Breast epithelium (tissue), 4 donors: ENCODE data around the gene KDM4C. TPM values are rescaled to one million over a fixed set of nuclear protein-coding genes. Genes with fewer than 3 reads are reported as not detected.

Experiments used
- DNase-seq, 2 donors: peaks; one replicate each; pipeline ENCODE4 v3.0.0-alpha.2; 2019; ENCODE audit warnings: low spot score in 2 of 2
- H3K27ac ChIP-seq, 2 donors: fragments of 200-600 bp; sonication (generic) in 1 of 2; one replicate each; pipeline ENCODE4 v1.5.1; 2016 to 2019; ENCODE audit warnings: mild to moderate bottlenecking in 1 of 2
- H3K27me3 ChIP-seq, 2 donors: fragments of 200-600 bp; sonication (generic) in 1 of 2; one replicate each; pipeline versions ENCODE4 v1.5.1 to v1.6.0; 2017 to 2019; ENCODE audit warnings: control low read depth in 1 of 2, mild to moderate bottlenecking in 1 of 2
- H3K36me3 ChIP-seq: fragments of 200-600 bp; one replicate; pipeline ENCODE4 v1.5.1; 2019
- H3K4me1 ChIP-seq, 2 donors: fragments of 200-600 bp; sonication (generic); one replicate each; pipeline ENCODE4 v1.5.1; 2016 to 2019; ENCODE audit warnings: control low read depth in 1 of 2
- H3K4me3 ChIP-seq, 3 donors: fragments of 200-600 bp; sonication (generic); 1 replicate in 2 of 3; 2 replicates in 1 of 3; pipeline ENCODE4 v1.5.1; 2016 to 2019; ENCODE audit warnings: mild to moderate bottlenecking in 3 of 3, moderate library complexity in 2 of 3
- H3K9me3 ChIP-seq, 2 donors: fragments of 200-600 bp; sonication (generic) in 1 of 2; one replicate each; pipeline ENCODE4 v1.5.1; 2016 to 2019; ENCODE audit warnings: control low read depth in 1 of 2
- CTCF ChIP-seq, 3 donors: fragments of 450-650 bp; IDR thresholded peaks; one replicate each; pipeline ENCODE4 v1.5.1; 2016 to 2017; ENCODE audit warnings: antibody characterized with exemption in 3 of 3, mild to moderate bottlenecking in 3 of 3, moderate library complexity in 3 of 3
- POLR2A ChIP-seq: fragments of 450-650 bp; IDR thresholded peaks from one replicate; pipeline ENCODE4 v1.6.1; 2016; ENCODE audit warnings: antibody characterized with exemption, mild to moderate bottlenecking, moderate library complexity
- POLR2AphosphoS5 ChIP-seq, 3 donors: sonication (generic); formaldehyde crosslinking; IDR thresholded peaks; one replicate each; pipeline ENCODE4 v1.6.1; 2017; ENCODE audit warnings: antibody characterized with exemption in 3 of 3
- intact Hi-C: fragments of 100-400 bp; cut with DNase I; formaldehyde crosslinking; loops from one replicate; pipeline ENCODE4 v1.15.1; 2023; ENCODE audit warnings: low total_unique reads
- total RNA-seq, 3 donors: library from RNA; depleted of rRNA; stranded (reverse); fragments of >200 nt; gene quantifications; one replicate each; pipeline ENCODE4 v1.1.0, GENCODE V29; 2016

KDM4C gene
- total RNA-seq, 3 donors from 2014 or later, result 37.8 to 80.9 (median 60.0) TPM

- TF ChIP-seq POLR2AphosphoS5 (IDR thresholded peaks at IDR 0.05) (no peak), POLR2A (no peak), CTCF (IDR thresholded peaks at IDR 0.05) (no peak)
- Histone ChIP-seq H3K4me1 (no peaks in the 10 kb centered on the region), H3K36me3 (no peaks in the 10 kb centered on the region), H3K4me3 (no peak overlapping the region), H3K9me3 (no peaks in the 10 kb centered on the region), H3K27ac (no peak overlapping the region), H3K27me3 (no peaks in the 10 kb centered on the region)
- intact Hi-C loops, result no loop called here
- DNase-seq, result no peak
Measured at GRCh38 chr9:6880626-6881025, 122.9 kb downstream of the KDM4C start.

GRCh38 chr9:6884101-6884500 is 126.3 kb downstream of the KDM4C start:
- H3K4me3 ChIP-seq, result no peak overlapping the region

GRCh38 chr9:6884990-6885389 is 127.2 kb downstream of the KDM4C start:
- intact Hi-C loops, result no loop called here
- TF ChIP-seq CTCF (IDR thresholded peaks at IDR 0.05) (no peak), POLR2A (no peak), POLR2AphosphoS5 (IDR thresholded peaks at IDR 0.05) (no peak)
- H3K36me3 ChIP-seq, result no peaks in the 10 kb centered on the region
- H3K27me3 ChIP-seq, result no peaks in the 10 kb centered on the region
- no peaks in the 10 kb centered on the region for H3K9me3 ChIP-seq
- H3K27ac ChIP-seq, result no peak overlapping the region
- no peak overlapping the region for H3K4me3 ChIP-seq
- DNase-seq, result no peak
- H3K4me1 ChIP-seq, result no peaks in the 10 kb centered on the region

More at GRCh38 chr9:6884101-6884500, 126.3 kb downstream of the KDM4C start:
- Histone ChIP-seq H3K27me3 (no peaks in the 10 kb centered on the region), H3K27ac (no peak overlapping the region), H3K4me1 (no peaks in the 10 kb centered on the region), H3K9me3 (no peaks in the 10 kb centered on the region), H3K36me3 (no peaks in the 10 kb centered on the region)
- TF ChIP-seq POLR2A (no peak), CTCF (IDR thresholded peaks at IDR 0.05) (no peak), POLR2AphosphoS5 (IDR thresholded peaks at IDR 0.05) (no peak)
- DNase-seq, result no peak
- intact Hi-C loops, result no loop called here

GRCh38 chr9:6887051-6887450 is 129.3 kb downstream of the KDM4C start:
- no peaks in the 10 kb centered on the region for H3K36me3 ChIP-seq
- H3K27ac ChIP-seq, result no peak overlapping the region
- H3K4me3 ChIP-seq, result no peak overlapping the region
- no peak for TF ChIP-seq CTCF (IDR thresholded peaks at IDR 0.05)
- no peak for TF ChIP-seq POLR2AphosphoS5 (IDR thresholded peaks at IDR 0.05)
- TF ChIP-seq POLR2A, result no peak
- H3K27me3 ChIP-seq, result no peaks in the 10 kb centered on the region
- H3K9me3 ChIP-seq, result no peaks in the 10 kb centered on the region
- intact Hi-C loops, result no loop called here
- DNase-seq, result no peak
- H3K4me1 ChIP-seq, result no peaks in the 10 kb centered on the region

GRCh38 chr9:6889868-6890267 is 132.1 kb downstream of the KDM4C start:
- TF ChIP-seq POLR2A (no peak), POLR2AphosphoS5 (IDR thresholded peaks at IDR 0.05) (no peak), CTCF (IDR thresholded peaks at IDR 0.05) (no peak)
- intact Hi-C loops, result no loop called here
- no peaks in the 10 kb centered on the region for H3K9me3 ChIP-seq
- no peak for DNase-seq
- no peak overlapping the region for H3K4me3 ChIP-seq
- H3K27me3 ChIP-seq, result no peaks in the 10 kb centered on the region
- H3K4me1 ChIP-seq, result no peaks in the 10 kb centered on the region
- H3K27ac ChIP-seq, result no peak overlapping the region
- no peaks in the 10 kb centered on the region for H3K36me3 ChIP-seq
